ENCODE results near the gene H2AZ1.

- no peak for TF ChIP-seq POLR2AphosphoS5 (IDR thresholded peaks at IDR 0.05; ENCODE audit: low read depth, low read length)
- TF ChIP-seq REST (IDR thresholded peaks at IDR 0.05; ENCODE audit: insufficient read depth in 1 of 2, low read depth in 2 of 2, low read length in 2 of 2), result no peak
- no peak for TF ChIP-seq SIN3A (IDR thresholded peaks at IDR 0.05; ENCODE audit: borderline replicate concordance, insufficient read depth, low read length)
Measured at GRCh38 chr4:99965173-99965572, 15.1 kb upstream of the H2AZ1 start.
